ENCODE results near the gene SPAG8.

SPAG8 gene

DNA sequence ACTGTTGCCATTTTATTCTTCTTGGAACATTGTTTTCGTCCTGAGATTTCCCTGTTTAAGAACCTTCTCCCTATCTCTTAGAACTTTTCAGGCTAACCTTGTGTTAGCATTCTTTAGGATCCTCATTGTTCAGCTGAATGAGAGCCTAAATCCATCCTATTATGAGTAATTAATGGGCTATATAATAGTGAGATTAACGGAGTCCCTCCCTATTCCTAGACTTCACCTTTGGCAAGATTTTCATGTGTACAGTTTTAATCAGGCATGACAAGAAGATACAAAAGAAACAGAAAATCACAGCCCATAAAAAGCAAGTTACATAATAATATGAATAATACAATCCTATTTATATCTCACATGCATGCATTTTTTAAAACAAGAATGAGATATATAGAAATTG is 48.9 kb downstream of the SPAG8 start:
- TF ChIP-seq GATA3 (IDR thresholded peaks at IDR 0.05; ENCODE audit: low read depth, low read length) (no peak), GATA2 (IDR thresholded peaks at IDR 0.05; ENCODE audit: low read depth, low read length) (no peak)

DNA sequence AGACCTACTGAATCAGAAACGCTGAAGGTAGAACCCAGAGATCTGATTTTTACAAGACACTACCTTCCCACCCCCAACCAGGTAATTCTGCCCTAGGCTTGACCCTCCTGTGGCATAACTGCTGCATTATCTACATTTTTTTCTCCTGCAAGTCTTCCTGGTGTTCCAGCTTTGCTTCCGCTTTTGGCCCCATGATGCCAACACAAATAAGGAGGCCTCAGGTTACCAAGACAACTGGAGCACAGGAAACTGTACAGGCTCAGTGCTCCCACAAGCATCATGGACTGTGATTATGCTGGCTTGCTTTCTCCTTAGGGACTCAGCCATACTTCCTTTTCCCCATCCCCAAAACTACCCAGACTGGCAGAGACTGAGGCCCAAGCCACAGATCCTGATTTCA is 51.4 kb downstream of the SPAG8 start:
- TF ChIP-seq GATA3 (IDR thresholded peaks at IDR 0.05; ENCODE audit: low read depth, low read length) (no peak), GATA2 (IDR thresholded peaks at IDR 0.05; ENCODE audit: low read depth, low read length) (no peak)

- TF ChIP-seq GATA2 (IDR thresholded peaks at IDR 0.05; ENCODE audit: low read depth, low read length), result no peak
- TF ChIP-seq GATA3 (IDR thresholded peaks at IDR 0.05; ENCODE audit: low read depth, low read length), result no peak
These were observed 52.3 kb downstream of the SPAG8 start for GRCh38 chr9:35759795-35760194.
